ENCODE results near the gene TIMM10. TPM values are rescaled to one million over a fixed set of nuclear protein-coding genes. Genes with fewer than 3 reads are reported as not detected.

Gene TIMM10
- total RNA-seq, 6 donors from 2014 or later: 7.3 to 62.2 (median 26.8) TPM

DNA sequence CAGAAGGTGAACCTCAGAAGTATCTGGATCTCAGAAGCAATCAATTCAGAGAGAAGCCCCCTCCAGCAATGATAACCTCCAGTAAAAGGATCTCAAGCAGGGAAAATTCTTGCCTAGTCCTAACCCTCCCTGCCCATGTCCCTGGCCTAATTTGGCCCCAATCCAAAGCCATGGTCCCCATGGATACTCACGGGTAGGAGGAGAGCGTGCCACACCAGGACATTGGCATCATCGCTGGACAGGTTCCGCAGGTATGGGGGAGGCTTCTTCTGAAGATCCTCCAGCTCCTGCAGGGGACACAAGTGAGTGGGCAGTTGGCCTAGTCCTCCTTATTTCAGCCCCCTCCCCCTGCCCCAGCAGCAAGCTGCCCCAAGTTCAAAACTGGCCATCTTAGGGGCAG is 29.6 kb upstream of the TIMM10 start:
- H3K36me3 ChIP-seq: peaks cover 6 to 56% (median 44%) of the 10 kb centered on the region in 4 donors
- ATAC-seq (ENCODE audit: low FRiP score in 2 of 2) (no peak), DNase-seq (no peak)
- TF ChIP-seq POLR2A (IDR thresholded peaks at IDR 0.05) (no peak), CTCF (IDR thresholded peaks at IDR 0.05) (no peak), EP300 (IDR thresholded peaks at IDR 0.05) (no peak), POLR2AphosphoS5 (IDR thresholded peaks at IDR 0.05) (no peak)
- H3K27ac ChIP-seq: no peak overlapping the region
- no peaks in the 10 kb centered on the region for H3K9me3 ChIP-seq
- 84 to 90% methylated on average over 4 of the region's 4 CpGs for WGBS, 2 donors
- H3K27me3 ChIP-seq: no peaks in the 10 kb centered on the region
- H3K4me3 ChIP-seq: no peak overlapping the region
- H3K4me1 ChIP-seq: peaks cover 0 to 16% (median 4%) of the 10 kb centered on the region in 4 donors

DNA sequence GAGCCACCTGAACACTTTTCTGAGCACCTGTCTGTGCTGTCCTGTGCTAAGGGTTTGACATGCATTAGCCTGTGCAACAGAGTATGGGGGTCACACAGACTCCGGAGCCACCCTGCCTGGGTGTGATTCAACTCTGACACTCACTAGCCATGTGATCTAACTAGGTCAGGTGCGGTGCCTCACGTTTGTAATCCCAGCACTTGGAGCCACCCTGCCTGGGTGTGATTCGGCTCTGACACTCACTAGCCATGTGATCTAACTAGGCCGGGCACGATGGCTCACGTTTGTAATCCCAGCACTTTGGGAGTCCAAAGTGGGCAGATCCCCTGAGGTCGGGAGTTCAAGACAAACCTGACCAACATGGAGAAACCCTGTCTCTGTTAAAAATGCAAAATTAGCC is 25.5 kb upstream of the TIMM10 start:
- Histone ChIP-seq H3K4me1 (no peaks in the 10 kb centered on the region), H3K36me3 (peaks cover 27 to 92% (median 83%) of the 10 kb centered on the region in 4 donors), H3K4me3 (no peak overlapping the region), H3K27me3 (no peaks in the 10 kb centered on the region), H3K9me3 (no peaks in the 10 kb centered on the region), H3K27ac (no peak overlapping the region)
- WGBS, 2 donors: 87 to 88% methylated on average over 8 of the region's 8 CpGs
- DNase-seq: no peak
- TF ChIP-seq POLR2AphosphoS5 (IDR thresholded peaks at IDR 0.05) (no peak), CTCF (IDR thresholded peaks at IDR 0.05) (no peak), POLR2A (IDR thresholded peaks at IDR 0.05) (no peak), EP300 (IDR thresholded peaks at IDR 0.05) (no peak)
- ATAC-seq (ENCODE audit: low FRiP score in 2 of 2): no peak

GRCh38 chr11:57555393-57555792 is 24.8 kb upstream of the TIMM10 start:
- H3K36me3 ChIP-seq: peaks cover 34 to 98% (median 89%) of the 10 kb centered on the region in 4 donors
- H3K4me1 ChIP-seq: no peaks in the 10 kb centered on the region
- TF ChIP-seq CTCF (IDR thresholded peaks at IDR 0.05): no peak
- no peak for TF ChIP-seq POLR2AphosphoS5 (IDR thresholded peaks at IDR 0.05)
- TF ChIP-seq POLR2A (IDR thresholded peaks at IDR 0.05): no peak
- TF ChIP-seq EP300 (IDR thresholded peaks at IDR 0.05): no peak
- no peak for DNase-seq
- ATAC-seq (ENCODE audit: low FRiP score in 2 of 2): no peak
- no peaks in the 10 kb centered on the region for H3K27me3 ChIP-seq
- 85 to 93% methylated on average over 2 of the region's 2 CpGs for WGBS, 2 donors
- no peak overlapping the region for H3K27ac ChIP-seq
- H3K9me3 ChIP-seq: no peaks in the 10 kb centered on the region
- H3K4me3 ChIP-seq: no peak overlapping the region

DNA sequence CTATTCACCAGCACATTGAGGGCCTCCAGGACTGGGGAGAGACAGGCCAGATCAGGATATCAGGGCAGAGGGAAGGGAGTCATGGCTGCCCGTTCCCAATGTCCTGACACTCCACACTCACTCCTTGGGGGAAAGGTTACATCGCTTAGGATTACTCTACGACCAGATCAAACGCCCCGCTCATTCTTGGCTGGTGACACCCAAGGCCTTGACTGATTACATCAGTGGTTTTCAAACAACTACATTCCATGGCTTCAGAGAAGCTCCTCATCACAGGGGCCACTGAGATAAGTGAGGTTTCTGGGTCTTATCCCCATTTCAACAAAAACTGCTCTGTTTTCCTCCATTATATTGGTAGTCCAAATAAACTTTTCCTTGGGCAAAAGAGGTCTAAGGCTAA is 21.9 kb upstream of the TIMM10 start:
- peaks cover 37 to 100% (median 92%) of the 10 kb centered on the region in 4 donors for H3K36me3 ChIP-seq
- WGBS, 2 donors: 75 to 97% methylated on average over 5 of the region's 5 CpGs

More for the DNA sequence above, 21.9 kb upstream of the TIMM10 start:
- no peaks in the 10 kb centered on the region for H3K27me3 ChIP-seq
- TF ChIP-seq POLR2AphosphoS5 (IDR thresholded peaks at IDR 0.05): no peak
- no peak for TF ChIP-seq EP300 (IDR thresholded peaks at IDR 0.05)
- no peak for TF ChIP-seq POLR2A (IDR thresholded peaks at IDR 0.05)
- no peak for TF ChIP-seq CTCF (IDR thresholded peaks at IDR 0.05)
- H3K9me3 ChIP-seq: no peaks in the 10 kb centered on the region
- ATAC-seq (ENCODE audit: low FRiP score in 2 of 2) (no peak), DNase-seq (no peak)
- no peaks in the 10 kb centered on the region for H3K4me1 ChIP-seq
- no peak overlapping the region for H3K4me3 ChIP-seq
- H3K27ac ChIP-seq: no peak overlapping the region
